ENCODE results near the gene PHPT1.
"Not testable (repeated sequence)": the region's sequence is repeated elsewhere in the genome, so short reads cannot be mapped to it uniquely, and the experiment has no call there.

The PHPT1 gene

DNA sequence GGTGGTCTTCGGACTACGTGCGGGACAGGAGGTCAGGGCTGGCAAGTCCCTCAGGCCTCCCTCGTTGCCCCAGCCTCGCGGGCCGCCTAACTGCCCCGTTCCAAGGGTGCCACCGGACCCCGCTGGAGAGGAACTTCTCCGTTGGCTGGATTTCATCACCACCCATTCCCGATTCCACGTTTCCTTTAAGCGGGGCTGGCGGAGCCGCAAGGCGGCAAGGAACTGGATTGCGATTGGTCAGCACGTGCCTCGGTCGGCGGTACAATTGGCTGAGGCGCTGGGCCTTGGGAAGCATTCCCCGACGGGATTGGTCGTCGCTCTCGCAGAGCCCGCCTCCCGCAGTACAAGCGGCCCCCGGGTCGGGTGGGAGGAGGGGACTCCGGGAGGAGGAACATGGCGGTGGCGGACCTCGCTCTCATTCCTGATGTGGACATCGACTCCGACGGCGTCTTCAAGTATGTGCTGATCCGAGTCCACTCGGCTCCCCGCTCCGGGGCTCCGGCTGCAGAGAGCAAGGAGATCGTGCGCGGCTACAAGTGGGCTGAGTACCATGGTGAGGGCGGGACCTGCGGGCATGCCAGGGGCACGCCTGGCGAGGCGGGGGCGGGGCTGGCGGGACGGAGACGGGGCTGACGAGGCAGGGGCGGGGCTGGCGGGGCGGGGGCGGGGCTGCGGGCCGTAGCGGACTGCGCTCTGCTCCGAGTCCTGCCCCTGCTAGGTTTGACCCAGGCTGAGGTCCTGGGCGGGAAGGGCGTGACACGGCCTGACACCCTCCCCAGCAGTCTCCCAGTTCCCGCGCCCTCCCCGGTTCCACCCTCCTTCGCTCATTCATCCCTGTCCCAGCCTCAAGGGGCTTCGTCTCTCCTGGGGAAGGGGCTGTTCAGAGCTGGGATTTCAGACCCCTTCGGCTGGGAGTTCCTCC lies at the start of gene PHPT1:
Gene PHPT1 (plus strand): TSS at position 372 of the 922 bp plus-strand sequence. CDS start 22 bp downstream, at position 394.
- DNase-seq (ENCODE audit: low read depth, low spot score), result peak; percentile 99

DNA sequence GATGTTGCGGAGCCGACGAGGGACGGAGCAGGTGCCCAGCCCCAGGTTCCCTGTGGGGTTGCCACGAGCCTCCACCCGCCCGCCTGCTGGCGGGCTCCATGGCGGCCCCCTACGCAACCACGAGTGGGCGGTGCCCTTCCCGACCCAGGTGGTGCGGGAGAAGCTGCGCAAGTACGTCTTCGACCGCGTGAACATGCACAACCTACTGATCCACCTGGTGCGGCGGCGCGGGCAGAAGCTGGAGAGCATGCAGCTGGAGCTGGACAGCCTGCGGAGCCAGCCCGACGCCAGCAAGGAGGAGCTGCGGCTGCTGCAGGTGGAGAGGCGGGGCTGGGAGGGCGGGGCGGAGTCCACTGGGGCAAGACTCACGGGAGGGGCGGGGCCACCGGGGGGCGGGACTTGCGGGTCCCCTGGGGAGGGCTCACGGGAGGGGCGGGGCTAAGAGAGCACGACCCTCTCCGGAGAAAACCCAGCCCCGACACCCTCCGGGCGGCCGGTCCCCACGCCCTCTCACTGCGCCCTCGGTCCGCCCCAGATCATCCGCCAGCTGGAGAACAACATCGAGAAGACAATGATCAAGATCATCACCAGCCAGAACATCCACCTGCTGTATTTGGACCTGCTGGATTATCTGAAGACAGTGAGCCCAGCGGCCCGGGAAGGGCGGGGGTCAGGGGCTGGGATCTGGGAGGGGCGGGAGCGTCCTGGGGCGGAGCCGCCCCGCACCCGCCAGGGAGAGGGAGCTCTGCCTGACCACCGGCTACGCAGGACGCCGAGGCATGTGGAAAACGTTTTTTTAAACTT lies 49.2 kb upstream of the PHPT1 start:
- peak; percentile 86 for DNase-seq (ENCODE audit: low read depth, low spot score)

DNA sequence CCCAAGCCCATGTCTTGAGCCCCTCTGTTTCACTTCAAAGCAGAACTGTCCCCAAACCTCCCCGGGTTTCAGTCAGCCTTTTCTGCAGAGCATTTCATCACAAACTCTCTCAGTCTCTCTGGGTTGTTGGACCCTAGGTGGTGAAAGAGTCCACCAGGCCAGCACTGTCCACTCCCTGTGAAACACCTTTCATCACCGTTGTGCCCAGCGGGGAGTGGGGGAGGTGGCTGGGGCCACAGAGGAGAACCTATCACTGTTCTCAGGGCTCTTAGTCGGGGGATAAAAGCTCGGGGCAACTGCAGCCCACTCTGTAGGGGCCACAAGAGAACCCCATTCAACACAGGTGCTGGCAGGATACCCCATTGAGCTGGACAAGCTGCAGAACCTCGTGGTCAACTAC lies 46.9 kb upstream of the PHPT1 start:
- no peak for DNase-seq (ENCODE audit: low read depth, low spot score)

DNA sequence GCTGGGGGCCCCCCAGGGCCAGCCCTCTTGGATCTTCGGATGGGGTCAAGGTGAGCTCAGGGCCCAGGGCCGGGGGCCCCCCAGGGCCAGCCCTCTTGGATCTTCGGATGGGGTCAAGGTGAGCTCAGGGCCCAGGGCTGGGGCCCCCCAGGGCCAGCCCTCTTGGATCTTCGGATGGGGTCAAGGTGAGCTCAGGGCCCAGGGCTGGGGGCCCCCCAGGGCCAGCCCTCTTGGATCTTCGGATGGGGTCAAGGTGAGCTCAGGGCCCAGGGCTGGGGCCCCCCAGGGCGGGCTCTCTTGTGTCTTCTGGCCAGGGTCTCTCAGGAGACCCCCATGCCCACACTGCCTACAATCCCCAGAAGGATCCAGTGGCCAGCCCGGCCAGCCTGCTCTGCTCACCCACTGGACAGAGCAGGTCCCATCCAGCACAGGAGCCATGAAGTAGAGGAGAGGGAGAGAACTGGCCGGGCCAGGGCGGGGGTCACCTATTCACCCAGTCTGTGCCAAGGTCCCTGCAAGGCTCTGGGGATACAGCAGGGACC lies 46.1 kb upstream of the PHPT1 start:
- not testable (repeated sequence) for DNase-seq (ENCODE audit: low read depth, low spot score)

DNA sequence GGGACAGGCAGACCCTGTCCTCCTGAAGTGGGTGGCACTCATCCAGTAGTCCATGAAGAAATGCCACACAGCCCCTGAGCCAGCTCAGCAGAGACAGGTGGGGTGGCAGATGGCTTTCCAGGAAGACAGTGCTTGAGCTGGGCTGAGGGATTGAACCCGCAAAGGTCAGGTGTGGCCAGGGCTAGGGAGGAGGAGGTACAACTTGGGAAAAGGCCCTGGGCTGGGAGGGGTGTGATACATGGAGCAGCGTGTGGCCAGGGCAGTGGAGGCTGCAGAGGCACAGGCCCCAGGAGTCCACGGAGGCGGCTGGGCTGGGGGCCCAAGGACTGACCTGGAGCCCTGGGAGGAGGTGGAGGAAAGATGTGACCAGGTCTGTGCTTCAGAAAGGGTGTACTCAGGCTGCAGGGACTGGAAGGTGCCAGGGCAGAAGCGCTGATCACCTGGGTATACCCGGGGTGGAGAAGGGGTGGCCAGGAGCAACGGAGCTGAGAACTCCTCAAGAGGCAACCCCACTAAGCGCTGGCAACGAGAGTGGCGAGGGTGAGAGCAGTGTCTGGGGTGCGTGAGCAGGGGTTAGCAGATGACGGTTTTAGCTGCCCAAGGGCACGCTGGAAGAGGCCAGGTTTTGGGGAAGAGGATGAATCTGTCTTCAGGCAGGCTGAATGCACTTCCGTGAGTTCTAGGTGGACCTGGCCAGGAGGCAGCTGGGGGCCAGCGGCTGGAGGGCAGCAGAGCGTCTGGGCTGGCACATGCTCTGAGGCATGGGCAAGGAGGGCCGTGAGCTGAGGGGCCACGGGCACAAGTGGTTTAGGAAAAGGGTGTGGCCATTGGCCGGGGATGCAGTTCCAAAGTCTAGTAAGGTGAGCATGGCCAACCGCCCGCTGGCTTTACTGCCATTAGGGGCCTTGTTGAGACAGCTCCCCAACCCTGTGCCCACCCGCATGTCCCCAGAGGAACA lies 45.4 kb upstream of the PHPT1 start:
- DNase-seq (ENCODE audit: low read depth, low spot score), result no peak

DNA sequence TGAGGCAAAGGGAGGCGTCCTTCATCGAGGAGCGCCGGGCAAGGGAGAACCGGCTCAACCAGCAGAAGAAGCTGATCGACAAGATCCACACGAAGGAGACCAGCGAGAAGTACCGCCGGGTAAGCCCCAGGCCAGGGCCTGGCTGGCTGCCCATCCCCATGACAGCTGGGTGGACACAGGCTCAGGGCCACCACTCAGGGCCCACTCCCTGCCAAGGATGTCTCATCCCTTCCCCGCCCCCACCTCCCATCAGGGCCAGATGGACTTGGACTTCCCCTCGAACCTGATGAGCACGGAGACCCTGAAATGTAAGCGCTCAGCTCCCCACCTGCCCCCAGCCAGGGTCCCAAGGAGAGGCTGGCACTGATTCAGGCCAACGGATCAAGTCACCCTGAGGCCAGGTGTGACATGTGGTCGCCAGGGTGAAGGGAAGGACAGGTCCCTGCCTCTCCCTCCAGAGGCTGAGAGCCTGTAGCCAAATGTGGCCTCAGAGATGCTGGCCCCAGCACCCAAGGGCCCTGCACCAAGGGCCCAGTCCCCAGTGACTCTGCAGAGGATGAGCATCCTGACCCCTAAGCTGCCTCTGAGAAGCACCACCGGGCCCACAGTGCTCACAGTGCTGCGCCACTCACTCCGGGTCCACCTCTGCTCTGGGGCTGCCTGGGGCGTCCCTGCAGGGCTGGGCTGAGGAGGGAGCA lies 44.6 kb upstream of the PHPT1 start:
- no peak for DNase-seq (ENCODE audit: low read depth, low spot score)

DNA sequence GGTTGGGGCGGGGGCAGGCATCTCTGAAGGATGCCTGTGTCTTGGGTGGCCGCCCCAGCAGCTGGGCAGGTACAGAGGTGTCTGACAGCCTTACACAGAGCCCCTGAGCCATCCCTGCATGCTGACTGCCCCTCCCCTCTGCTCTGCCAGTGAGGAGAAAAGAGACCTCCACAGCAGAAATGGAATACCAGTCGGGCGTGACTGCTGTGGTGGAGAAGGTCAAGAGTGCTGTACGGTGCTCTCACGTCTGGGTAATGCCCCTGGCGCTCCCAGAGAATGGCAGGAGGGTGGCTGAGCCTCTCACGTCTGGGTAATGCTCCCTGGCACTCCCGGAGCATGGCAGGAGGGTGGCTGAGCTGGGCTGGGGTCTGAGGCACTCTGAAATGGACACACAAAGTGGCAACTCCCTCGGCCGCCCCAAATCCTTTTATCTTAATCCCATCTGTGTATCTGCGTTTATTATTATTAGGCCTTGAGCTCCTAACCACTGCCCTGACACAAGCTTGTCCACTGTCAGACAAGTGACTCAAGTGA lies 43.9 kb upstream of the PHPT1 start:
- DNase-seq (ENCODE audit: low read depth, low spot score), result no peak

DNA sequence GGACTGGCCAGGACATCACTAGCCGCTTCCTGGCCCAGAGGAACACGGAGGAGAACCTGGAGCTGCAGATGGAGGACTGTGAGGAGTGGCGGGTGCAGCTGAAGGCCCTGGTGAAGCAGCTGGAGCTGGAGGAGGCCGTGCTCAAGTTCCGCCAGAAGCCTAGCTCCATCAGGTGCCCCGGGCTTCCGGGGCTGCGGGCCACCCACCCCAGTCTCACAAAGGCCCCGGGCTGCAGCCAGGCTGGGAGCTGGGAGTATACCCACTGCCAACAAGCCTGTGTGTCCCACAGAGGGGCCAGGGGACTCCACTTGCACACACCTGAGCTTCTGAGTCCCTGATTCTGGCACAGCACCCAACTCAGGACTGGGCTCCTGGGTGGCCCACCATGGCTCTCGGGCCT lies 43.1 kb upstream of the PHPT1 start:
- DNase-seq (ENCODE audit: low read depth, low spot score), result no peak

DNA sequence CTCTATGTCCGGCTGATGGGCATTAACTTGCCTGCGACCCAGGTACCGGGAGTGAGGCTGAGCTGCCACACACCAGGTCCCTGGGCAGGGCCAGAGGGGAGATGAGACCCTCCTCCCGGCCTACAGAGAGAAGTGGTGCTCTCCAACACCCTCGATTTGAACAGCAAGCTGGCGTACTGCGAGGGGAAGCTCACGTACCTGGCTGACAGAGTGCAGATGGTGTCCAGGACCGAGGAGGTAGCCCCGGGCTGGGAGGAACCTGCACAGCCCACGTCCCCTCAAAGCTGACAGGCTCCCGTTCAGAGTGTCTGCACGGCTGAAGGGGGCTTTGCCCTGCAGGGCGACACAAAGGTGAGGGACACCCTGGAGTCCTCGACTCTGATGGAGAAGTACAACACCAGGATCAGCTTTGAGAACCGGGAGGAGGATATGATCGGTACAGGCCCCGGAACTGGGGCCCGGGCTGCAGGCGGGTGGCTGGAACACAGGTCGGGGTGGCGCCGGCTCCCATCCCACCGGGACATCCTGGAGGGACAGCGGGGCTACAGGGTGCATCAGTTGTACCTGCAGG lies 42.5 kb upstream of the PHPT1 start:
- no peak for DNase-seq (ENCODE audit: low read depth, low spot score)

DNA sequence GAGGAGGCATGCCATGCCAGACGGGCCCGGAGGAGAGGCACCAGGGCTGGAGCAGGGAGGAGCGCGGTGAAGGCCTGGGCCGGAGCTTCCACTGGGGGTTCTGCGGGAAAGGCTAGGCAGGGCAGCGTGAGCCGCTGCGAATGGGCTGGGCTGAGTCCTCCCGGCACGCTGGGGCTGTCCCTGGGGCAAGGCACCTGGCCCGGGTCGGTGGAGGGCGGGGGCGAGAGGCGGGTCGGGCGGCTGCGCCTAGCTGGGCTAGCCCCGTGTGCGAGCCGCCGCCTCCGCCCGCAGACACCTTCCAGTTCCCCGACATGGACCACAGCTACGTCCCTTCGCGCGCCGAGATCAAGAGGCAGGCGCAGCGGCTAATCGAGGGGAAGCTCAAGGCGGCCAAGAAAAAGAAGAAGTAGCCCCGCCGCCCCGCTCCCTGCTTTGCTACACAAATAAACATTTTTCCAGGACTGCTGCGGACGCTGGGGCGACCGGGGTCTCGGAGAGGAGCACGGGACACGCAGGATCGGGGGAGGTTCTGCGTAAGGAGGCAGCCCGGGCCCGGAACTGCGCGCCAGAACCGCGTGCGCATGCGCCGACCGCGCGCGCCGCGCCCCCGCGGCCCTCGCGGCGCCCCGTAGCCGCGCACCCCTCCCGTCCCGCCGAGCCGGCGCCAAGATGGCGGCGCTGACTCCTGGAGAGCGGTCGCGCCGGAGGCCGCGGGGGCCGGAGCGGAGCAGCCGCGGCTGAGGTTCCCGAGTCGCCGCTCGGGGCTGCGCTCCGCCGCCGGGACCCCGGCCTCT lies 41.7 kb upstream of the PHPT1 start, which contains the start of gene RABL6:
Gene RABL6 (plus strand): TSS at position 668 of the 794 bp plus-strand sequence. CDS start 249 bp downstream, outside the sequence.
- peak; percentile 84 for DNase-seq (ENCODE audit: low read depth, low spot score)

DNA sequence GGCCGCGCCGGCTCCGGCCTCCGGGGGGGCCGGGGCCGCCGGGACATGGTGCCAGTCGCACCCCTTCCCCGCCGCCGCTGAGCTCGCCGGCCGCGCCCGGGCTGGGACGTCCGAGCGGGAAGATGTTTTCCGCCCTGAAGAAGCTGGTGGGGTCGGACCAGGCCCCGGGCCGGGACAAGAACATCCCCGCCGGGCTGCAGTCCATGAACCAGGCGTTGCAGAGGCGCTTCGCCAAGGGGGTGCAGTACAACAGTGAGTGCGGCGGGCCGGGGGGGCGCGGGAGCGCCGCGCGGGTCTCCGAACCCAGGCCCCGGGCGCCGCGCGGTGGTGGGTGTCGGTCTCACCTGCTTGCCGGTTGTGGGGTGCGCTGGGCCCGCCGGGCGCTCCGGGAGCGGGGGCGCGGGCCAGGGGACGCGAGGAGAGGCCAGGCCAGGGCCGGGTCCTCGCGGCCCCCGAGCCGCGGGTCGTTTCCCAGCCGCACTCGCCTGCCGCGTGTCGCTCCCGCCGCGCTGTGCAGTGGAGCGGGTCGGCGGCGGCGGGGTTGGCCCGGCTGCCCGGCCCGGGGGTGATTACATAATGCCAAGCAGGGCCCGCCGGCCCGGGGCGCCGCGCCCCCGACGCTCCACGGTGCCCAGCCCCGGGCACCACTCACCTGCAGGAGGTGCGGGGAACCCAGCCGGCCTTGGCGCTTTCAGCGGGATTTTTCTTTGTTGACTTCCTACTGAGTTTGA lies 41.0 kb upstream of the PHPT1 start:
- DNase-seq (ENCODE audit: low read depth, low spot score), result peak; percentile 40

DNA sequence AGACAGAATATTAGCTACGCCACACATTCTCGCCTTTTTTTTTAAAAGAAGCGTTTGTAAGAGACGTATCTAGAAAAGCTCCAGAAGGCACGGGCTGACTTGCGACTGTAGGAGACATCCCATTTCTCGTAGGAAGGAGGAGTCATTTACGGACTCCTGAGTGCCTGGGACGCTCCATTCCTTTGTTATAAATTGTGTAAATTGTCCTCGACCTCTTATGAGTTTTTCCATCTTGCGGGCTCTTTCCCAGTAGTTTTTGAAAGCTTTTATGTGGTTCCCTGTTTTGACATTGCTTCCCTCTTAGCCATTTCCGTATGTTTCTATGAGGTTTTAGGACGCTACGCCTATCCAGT lies 40.4 kb upstream of the PHPT1 start:
- no peak for DNase-seq (ENCODE audit: low read depth, low spot score)

DNA sequence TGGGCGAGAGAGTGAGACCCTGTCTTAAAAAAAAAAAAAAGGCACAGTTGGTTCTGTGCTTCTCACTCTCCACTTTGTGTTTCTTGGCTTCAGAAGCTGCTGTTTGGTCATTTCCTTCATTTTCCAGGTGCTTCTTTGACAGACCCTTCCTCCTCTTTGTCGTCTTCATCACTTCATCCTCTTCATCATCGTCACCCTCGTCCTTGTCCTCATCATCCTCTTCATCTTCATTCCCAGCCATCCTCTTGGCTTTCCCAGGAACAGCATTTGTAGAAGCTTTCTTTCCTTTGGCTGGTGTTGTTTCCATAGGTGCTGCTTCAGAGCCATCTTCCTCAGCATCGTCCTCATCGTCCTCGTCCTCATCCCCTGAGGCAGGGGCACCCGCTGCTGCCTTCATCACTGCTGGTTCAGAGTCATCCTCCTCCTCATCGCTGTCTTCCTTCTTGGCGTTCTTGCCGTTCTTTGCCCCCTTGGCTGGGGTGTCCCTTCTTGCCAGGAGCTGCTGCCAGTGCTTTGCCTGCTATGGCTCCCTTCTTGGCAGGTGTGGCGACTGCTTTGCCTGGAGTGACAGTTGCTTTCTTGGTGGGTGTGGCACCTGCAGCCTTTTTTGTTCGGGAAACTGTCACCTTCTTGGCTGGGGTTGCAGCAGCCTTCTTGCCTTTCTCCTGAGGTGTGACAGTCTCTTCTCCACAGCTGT lies 34.3 kb upstream of the PHPT1 start:
- no peak for DNase-seq (ENCODE audit: low read depth, low spot score)

DNA sequence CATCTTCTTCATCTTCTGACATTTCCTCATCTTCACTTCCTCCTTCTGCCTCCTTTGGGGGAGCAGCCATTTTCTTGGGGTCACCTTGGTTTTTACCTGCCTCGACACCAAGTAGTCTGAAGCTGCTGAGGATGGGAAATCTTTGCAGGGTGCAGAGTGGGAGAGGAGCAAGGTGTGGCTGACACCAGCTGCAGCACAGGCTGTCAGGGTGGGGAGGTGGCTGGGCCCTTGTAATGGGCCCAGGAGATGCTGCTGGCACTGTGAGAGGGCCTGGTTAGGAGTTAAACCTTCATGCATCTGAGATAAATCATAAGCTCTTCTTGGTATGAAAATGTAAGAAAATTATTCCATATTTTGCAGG lies 33.8 kb upstream of the PHPT1 start:
- DNase-seq (ENCODE audit: low read depth, low spot score), result no peak

DNA sequence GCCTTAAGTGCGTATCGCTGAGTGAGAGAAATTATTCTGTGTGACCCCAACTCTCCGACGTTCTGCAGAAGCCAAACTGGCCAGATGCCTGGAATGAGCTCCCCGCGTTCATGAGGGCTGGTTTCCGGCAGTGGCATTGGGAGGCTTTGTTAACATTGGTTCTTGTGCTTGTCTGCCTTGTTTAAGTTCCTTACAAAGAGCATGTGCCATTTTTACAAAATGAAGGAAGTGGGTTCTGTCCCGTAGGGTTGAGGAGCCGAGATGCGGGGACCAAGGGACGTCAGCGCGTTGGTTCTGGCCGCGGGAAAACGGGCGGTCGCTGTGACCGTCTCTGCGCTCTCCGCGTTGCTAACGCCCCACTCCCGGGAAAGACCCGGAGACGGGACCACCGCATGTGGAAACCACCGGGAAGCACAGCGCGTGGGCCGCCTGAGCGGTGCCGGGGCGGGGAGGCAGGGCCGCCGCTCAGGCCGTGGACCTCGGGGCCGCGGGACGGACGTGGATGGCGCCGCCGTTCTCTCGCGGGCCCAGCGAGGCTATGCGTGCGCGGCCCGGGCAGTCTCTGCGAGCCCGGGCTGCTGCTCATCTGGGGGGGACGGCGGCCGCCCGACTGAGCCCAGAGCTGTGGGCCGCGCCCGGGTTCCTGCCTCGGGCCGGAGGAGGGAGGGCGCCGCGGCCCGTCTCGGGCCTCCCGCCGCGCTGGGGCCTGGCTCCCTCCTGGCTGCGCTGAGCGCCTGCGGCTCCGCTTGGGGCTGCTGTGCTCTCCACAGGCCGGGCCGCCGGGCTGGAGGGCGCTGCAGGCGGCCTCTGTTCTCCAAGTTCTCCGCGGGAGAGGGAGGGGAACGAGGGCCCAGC lies 28.0 kb upstream of the PHPT1 start:
- peak; percentile 76 for DNase-seq (ENCODE audit: low read depth, low spot score)

DNA sequence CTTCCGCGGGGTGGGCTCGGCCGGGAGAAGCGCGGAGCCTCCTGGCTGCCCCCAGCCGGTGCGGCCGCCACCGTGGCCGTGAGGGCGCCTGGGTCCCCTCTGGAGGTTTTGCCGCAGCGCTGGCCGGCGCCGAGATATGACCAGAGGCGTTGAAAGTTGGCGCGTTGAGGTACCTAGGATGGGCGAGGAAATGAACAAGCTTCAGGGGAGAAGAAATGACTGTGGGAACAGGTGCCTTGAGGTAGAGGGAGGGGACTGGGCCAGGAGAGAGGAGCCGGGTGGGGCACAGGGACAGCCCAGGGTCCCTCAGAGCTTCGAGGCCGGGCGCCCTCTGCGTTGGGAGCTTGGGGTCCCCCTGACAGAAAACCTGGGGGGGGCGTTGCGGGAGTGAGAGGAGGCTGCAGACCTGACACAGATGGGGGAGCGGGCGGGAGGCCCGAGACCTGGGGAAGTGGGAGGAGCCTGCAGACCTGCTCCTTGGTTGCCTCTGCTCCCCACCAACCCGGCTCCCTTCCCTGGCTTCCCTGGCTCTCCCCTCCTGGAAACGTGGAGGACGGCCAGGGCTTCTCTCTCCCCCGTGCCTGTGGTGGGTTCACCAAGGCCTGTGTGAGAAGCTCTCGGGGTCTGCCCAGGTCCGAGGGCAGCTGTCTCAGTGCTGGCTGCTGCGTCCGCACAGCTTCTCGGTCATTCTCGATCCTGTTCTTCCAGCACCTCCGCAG lies 27.2 kb upstream of the PHPT1 start:
- peak; percentile 36 for DNase-seq (ENCODE audit: low read depth, low spot score)
